ENCODE measurements around the gene FAM83F. TPM values are rescaled to one million over a fixed set of nuclear protein-coding genes. Genes with fewer than 3 reads are reported as not detected.
"Not testable (repeated sequence)": the region's sequence is repeated elsewhere in the genome, so short reads cannot be mapped to it uniquely, and the experiment has no call there.

Gene FAM83F
- total RNA-seq, 2 experiments from 2014 or later: not detected

DNA sequence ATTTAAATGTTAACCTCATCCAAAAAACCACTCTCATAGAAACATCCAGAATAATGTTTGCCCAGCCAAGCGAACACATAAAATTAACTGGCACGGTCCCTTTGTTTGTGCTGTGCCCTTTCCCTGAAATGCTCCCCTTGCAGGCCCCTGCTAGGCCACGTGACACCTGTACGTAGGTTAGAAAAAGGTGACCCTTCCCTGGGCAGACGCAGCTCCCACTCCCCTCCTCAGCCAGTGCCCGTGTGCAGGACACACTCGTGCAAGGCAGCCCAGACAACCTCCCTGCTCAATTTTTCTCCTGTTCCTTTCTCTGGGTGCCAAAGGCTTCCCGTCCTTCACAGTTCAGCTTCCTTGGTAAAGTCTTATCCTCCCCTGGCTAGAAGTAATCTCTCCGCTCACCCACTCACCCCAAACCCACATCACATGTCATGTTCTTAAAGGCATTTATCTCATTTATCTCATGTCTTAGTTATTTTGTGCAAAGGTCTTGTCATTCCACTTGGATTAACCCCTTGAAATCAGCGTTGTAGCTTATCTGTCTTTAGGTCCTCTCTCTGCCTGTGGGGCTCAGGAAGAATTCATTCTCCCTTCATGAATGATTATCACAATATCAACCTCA is 20.7 kb downstream of the FAM83F start:
- Mint-ChIP-seq H3K4me1 (peaks cover 5% of the 10 kb centered on the region), H3K36me3 (ENCODE audit: low read depth) (no peaks in the 10 kb centered on the region), H3K4me3 (no peak overlapping the region), H3K9me3 (no peaks in the 10 kb centered on the region), H3K27ac (no peak overlapping the region), H3K27me3 (peaks cover 23% of the 10 kb centered on the region)
- ChIA-PET POLR2A (no interaction called here), CTCF (interaction anchor here (2.4 kb wide), 1 partner anchor 9 kb away, joined by 10 read pairs; no protein-coding TSS in a partner anchor)
- no peak for DNase-seq

DNA sequence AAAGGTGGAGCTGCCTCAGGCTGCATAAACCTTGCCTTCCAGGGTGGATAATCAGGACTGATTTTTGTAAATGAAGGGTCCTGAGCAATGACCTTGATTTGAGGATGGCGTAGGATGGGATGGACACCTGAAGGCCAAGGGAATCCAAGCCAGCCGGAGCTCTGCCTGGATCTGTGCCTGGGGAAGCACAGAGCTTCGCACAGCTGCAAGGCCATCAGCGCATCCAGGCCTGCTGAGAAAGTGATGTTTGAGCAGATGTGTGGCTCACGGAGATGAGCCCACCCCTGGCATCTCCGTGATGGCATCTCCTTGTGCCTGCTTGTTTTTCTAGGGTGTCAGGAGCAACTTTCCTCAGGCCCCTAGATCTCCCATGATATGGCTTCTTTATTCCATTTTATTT is 23.3 kb downstream of the FAM83F start:
- Mint-ChIP-seq H3K4me3 (no peak overlapping the region), H3K4me1 (peaks cover 5% of the 10 kb centered on the region), H3K27me3 (peaks cover 14% of the 10 kb centered on the region), H3K27ac (no peak overlapping the region), H3K9me3 (no peaks in the 10 kb centered on the region), H3K36me3 (ENCODE audit: low read depth) (no peaks in the 10 kb centered on the region)
- POLR2A ChIA-PET: no interaction called here
- DNase-seq: no peak
- CTCF ChIA-PET: no interaction called here

DNA sequence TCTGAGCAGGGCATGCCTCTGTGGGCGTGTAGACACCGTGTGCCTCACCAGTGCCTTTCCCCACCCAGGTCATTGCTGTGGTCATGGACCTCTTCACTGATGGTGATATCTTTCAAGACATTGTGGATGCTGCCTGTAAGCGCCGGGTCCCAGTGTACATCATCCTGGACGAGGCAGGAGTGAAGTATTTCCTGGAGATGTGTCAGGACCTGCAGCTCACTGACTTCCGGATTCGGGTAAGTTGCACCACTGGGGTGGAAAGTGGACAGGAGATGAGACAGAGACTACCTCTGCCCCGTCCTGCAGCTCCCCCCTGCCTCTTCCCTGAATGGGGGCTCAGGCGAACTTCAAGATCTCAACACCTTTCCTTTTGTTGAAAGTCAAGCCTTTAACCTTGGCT is 24.3 kb downstream of the FAM83F start:
- H3K27ac Mint-ChIP-seq: no peak overlapping the region
- no peak overlapping the region for H3K4me3 Mint-ChIP-seq
- CTCF ChIA-PET: no interaction called here
- H3K9me3 Mint-ChIP-seq: no peaks in the 10 kb centered on the region
- peaks cover 10% of the 10 kb centered on the region for H3K27me3 Mint-ChIP-seq
- peaks cover 5% of the 10 kb centered on the region for H3K4me1 Mint-ChIP-seq
- POLR2A ChIA-PET: no interaction called here
- no peaks in the 10 kb centered on the region for H3K36me3 Mint-ChIP-seq (ENCODE audit: low read depth)
- no peak for DNase-seq

DNA sequence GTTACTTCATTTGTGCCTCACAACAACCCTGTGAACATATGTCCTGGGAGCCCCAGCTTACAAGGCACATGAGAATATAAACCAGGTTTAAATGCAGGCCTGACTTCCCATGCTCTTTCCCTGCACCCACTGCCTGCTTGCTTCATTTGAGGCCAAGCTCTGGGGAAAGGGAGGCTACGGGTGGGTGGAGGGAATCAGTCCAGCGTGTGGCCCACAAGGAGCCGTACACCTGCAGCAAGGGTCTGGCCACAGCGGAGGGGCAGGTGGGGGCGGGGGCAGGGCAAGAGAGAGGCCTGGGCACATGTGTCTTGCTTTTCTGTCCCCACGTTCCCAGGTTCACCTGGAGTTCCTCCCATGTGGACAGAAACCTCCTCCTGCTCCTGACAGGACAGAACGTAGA is 26.2 kb downstream of the FAM83F start:
- no peaks in the 10 kb centered on the region for H3K27me3 Mint-ChIP-seq
- POLR2A ChIA-PET: interaction anchor here (1.2 kb wide), 1 partner anchor 326 kb away, joined by 3 read pairs; no protein-coding TSS in a partner anchor
- peaks cover 10% of the 10 kb centered on the region for H3K4me1 Mint-ChIP-seq
- no peaks in the 10 kb centered on the region for H3K9me3 Mint-ChIP-seq
- no peak overlapping the region for H3K27ac Mint-ChIP-seq
- H3K4me3 Mint-ChIP-seq: no peak overlapping the region
- CTCF ChIA-PET: interaction anchor here (1.4 to 2.6 kb wide), 2 partner anchors 461 to 492 kb away, joined by 3 to 7 read pairs; no protein-coding TSS in a partner anchor
- H3K36me3 Mint-ChIP-seq (ENCODE audit: low read depth): no peaks in the 10 kb centered on the region
- no peak for DNase-seq

DNA sequence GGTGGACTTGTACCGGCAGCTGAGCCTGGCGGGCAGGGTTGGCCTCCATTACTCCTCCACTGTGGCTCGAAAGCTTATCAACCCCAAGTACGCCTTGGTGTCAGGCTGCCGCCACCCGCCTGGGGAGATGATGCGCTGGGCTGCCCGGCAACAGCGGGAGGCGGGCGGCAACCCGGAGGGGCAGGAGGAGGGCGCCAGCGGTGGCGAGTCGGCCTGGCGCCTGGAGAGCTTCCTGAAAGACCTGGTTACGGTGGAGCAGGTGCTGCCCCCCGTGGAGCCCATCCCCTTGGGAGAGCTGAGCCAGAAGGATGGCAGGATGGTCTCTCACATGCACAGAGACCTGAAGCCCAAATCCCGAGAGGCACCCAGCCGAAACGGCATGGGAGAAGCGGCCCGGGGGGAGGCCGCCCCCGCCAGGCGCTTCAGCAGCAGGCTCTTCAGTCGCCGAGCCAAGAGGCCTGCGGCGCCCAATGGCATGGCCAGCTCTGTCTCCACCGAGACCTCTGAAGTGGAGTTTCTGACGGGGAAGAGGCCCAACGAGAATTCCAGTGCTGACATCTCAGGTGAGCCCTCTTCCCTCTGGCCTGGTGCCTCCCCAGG is 26.7 kb downstream of the FAM83F start:
- ChIA-PET CTCF (interaction anchor here (1.4 to 2.6 kb wide), 3 partner anchors 15 to 492 kb away, joined by 3 to 7 read pairs (median 5); no protein-coding TSS in a partner anchor), POLR2A (interaction anchor here (1.2 kb wide), 1 partner anchor 326 kb away, joined by 3 read pairs; no protein-coding TSS in a partner anchor)
- no peaks in the 10 kb centered on the region for H3K36me3 Mint-ChIP-seq (ENCODE audit: low read depth)
- no peaks in the 10 kb centered on the region for H3K9me3 Mint-ChIP-seq
- peaks cover 10% of the 10 kb centered on the region for H3K4me1 Mint-ChIP-seq
- DNase-seq: no peak
- no peak overlapping the region for H3K4me3 Mint-ChIP-seq
- no peaks in the 10 kb centered on the region for H3K27me3 Mint-ChIP-seq
- H3K27ac Mint-ChIP-seq: no peak overlapping the region

DNA sequence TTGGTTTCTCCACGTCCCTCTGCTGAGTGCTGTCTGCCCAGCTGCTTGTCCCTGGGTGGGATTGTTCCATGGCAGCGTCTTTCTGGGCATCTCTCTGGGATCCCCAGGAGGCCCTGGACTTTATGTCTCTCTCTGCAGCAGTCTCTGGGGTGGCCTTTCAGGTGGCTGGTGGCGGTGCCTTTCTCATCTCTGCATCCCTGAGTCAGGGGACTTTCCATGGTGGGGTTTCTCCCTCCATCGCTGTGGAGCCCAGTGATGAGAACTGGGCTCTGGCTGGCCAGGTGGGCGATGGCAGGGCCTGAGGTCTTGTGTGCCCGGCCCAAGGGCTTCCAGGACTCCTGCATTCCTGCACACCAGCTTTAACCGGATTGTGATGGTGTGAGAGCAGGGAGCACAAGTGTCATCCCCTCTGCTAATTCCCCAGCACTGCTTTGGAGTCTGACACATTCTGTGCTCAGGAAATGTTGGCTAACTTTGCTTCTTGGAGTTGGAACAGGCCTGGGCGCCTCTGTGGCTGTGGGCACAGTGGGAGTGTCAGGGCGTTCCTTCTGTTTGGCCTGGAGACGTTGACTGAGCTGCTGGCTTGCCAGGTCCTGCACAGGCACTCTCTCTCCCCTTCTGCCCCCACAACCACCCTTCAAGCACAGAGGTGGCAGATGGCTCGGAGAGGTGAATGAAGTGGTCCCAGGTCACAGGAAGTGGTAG is 27.9 kb downstream of the FAM83F start:
- peaks cover 8% of the 10 kb centered on the region for H3K4me1 Mint-ChIP-seq
- no peak overlapping the region for H3K4me3 Mint-ChIP-seq
- no peaks in the 10 kb centered on the region for H3K36me3 Mint-ChIP-seq (ENCODE audit: low read depth)
- ChIA-PET POLR2A (no interaction called here), CTCF (interaction anchor here (1.1 to 4.5 kb wide), 7 partner anchors 13 to 494 kb away, joined by 3 to 90 read pairs (median 7); no protein-coding TSS in a partner anchor)
- no peak for DNase-seq
- H3K9me3 Mint-ChIP-seq: no peaks in the 10 kb centered on the region
- no peaks in the 10 kb centered on the region for H3K27me3 Mint-ChIP-seq
- H3K27ac Mint-ChIP-seq: no peak overlapping the region

DNA sequence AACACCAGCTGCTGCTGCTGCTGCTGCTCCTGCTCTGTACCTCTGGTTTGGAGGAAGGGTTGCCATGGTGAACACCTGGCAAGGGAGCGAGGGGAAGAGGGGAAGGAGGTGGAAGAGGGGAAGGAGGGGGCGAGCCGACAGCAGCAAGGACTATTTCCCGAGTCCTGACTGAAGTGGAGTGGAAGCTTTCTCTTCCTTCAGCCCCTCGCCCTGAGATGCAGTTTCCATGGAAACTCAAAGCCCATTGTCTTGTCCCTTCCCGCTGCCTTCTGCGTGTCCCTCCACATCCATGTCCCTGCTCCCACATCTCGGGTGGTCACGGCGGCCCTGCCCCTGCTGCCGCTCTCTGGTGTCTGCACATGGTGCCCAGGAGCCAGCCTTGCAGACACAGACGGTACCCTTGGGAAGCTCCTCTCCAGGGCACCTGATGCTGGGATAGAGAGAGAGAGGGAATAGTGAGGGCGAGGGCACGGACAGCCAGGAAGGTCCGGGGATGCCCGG is 28.6 kb downstream of the FAM83F start:
- ChIA-PET POLR2A (interaction anchor here (1.4 kb wide), 1 partner anchor 478 kb away, joined by 3 read pairs; no protein-coding TSS in a partner anchor), CTCF (interaction anchor here (0.9 to 4.5 kb wide), 9 partner anchors 7 to 493 kb away, joined by 3 to 90 read pairs (median 12); no protein-coding TSS in a partner anchor)
- no peak overlapping the region for H3K4me3 Mint-ChIP-seq

DNA sequence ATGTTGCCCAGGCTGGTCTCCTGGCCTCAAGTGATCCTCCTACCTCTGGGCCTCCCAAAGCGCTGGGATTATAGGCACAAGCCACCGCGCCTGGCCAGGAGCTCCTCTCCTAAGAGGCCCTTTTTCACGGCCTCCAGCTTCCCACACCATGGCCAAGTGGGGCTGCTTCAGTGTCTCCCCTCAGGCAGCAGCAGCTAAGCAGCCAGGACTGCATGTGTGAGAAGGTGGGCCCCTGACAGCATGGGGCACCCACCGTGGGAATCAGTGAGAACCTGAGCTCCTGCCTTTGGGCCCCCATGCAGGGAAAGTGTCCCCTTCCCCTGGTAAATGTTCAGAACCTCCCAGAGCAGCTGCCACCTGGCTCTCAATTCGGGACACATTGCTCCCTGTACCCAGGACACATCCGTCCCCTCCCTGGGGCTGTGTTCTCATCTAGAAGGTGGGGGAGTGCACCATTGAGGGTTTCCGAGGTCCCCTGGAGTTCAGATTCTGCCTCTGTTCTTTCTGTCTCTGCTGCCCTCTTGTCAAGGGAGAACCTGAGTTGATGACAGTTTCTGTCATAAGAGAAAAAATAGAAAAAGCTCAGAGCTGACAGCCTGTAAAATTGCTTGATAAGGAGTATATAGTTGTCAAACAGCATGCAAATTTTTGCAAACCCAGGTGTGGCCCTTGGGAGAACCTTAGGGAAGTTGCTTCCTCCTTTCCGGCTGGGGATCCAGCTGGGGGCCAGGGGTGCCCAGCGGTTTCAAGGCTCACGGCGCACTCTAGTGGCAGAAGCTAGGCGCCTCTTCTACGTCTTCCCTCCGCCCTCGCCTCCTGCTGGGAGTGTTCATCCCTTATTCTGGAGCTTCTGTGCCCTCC is 29.7 kb downstream of the FAM83F start:
- CTCF ChIA-PET: interaction anchor here (0.7 to 4.5 kb wide), 54 partner anchors 8 to 534 kb away, joined by 3 to 90 read pairs (median 4); partner anchors contain the start of genes ADSL and CACNA1I

More for the DNA sequence above, 28.6 kb downstream of the FAM83F start:
- Mint-ChIP-seq H3K9me3 (no peaks in the 10 kb centered on the region), H3K27me3 (no peaks in the 10 kb centered on the region), H3K27ac (no peak overlapping the region), H3K4me1 (peaks cover 5% of the 10 kb centered on the region), H3K36me3 (ENCODE audit: low read depth) (no peaks in the 10 kb centered on the region)
- no peak for DNase-seq

DNA sequence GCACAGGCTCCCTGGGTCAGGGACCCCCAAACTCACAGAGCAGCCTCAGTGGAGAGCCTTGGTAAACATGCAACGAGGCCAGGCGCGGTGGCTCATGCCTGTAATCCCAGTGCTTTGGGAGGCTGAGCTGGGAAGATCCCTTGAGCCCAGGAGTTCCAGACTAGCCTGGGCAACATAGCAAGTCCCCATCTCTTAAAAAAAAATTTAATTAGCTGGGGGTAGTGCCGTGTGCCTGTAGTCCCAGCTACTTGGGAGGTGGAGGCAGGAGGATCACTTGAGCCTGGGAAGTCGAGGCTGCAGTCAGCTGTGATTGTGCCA is 30.3 kb downstream of the FAM83F start:
- not testable (repeated sequence) for DNase-seq; H3K36me3 Mint-ChIP-seq (ENCODE audit: low read depth); H3K4me1 Mint-ChIP-seq; H3K27ac Mint-ChIP-seq; H3K27me3 Mint-ChIP-seq; H3K4me3 Mint-ChIP-seq; H3K9me3 Mint-ChIP-seq
- ChIA-PET POLR2A (interaction anchor here (0.6 to 1.7 kb wide), 12 partner anchors 15 to 1421 kb away, joined by 3 to 13 read pairs (median 3); partner anchors contain the start of gene CACNA1I), CTCF (interaction anchor here (0.9 to 4.5 kb wide), 51 partner anchors 9 to 535 kb away, joined by 3 to 90 read pairs (median 4); partner anchors contain the start of genes ADSL and CACNA1I)

More for the DNA sequence above, 29.7 kb downstream of the FAM83F start:
- POLR2A ChIA-PET: interaction anchor here (0.6 to 1.7 kb wide), 14 partner anchors 16 to 1421 kb away, joined by 3 to 13 read pairs (median 3); partner anchors contain the start of gene CACNA1I
- no peak overlapping the region for H3K4me3 Mint-ChIP-seq
- peaks cover 5% of the 10 kb centered on the region for H3K4me1 Mint-ChIP-seq
- no peaks in the 10 kb centered on the region for H3K36me3 Mint-ChIP-seq (ENCODE audit: low read depth)
- no peaks in the 10 kb centered on the region for H3K9me3 Mint-ChIP-seq
- peak; percentile 69 for DNase-seq
- H3K27ac Mint-ChIP-seq: no peak overlapping the region
- H3K27me3 Mint-ChIP-seq: no peaks in the 10 kb centered on the region

DNA sequence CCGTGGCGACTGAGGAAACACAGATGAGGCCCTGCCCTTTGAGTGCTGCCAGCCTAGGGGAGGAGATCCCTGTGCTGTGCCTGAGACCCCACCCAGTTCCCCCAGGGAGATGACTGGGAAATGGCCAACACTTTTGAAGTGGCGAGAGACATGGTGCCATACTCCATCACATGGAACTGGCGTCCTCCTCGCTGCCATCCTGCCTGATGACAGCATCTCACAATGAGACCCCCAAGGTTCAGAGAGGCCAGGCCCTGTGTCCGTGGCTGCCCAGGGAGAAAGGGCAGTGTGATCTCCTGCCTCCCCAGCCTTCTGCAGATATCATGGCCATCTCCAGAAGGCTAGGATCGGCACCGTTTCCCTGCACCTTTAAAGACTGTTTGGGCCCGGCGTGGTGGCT is 31.1 kb downstream of the FAM83F start:
- no peaks in the 10 kb centered on the region for H3K27me3 Mint-ChIP-seq
- no peak overlapping the region for H3K4me3 Mint-ChIP-seq
- DNase-seq: no peak
- no peaks in the 10 kb centered on the region for H3K9me3 Mint-ChIP-seq
- H3K36me3 Mint-ChIP-seq (ENCODE audit: low read depth): no peaks in the 10 kb centered on the region
- H3K27ac Mint-ChIP-seq: no peak overlapping the region
- CTCF ChIA-PET: interaction anchor here (1.0 to 4.5 kb wide), 11 partner anchors 9 to 503 kb away, joined by 3 to 90 read pairs (median 10); partner anchors contain the start of gene CACNA1I
- POLR2A ChIA-PET: interaction anchor here (1.6 to 1.7 kb wide), 2 partner anchors 18 to 491 kb away, joined by 7 to 13 read pairs; no protein-coding TSS in a partner anchor
- H3K4me1 Mint-ChIP-seq: peaks cover 9% of the 10 kb centered on the region

DNA sequence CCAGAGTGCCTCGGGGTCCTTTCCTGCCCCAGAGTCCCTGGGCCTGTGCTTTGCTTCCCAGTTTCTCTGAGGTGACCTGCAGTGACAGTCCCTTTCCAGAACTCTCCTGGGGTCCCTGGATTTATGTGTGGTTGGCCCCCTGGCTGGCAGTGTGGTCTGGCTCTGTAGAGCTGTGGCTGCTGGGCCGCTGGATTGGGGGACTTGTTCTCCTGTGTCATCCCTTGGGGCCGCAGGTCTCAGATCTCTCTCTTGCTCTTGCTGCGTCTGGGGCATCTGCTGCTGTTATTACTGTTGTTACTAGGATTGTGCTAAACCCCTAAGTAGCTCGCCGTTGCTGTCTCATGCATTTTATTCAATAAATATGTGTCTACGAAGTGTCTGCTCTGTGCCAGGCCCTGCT is 31.9 kb downstream of the FAM83F start:
- no peak for DNase-seq
- POLR2A ChIA-PET: interaction anchor here (0.7 kb wide), 1 partner anchor 18 kb away, joined by 3 read pairs; no protein-coding TSS in a partner anchor
- no peaks in the 10 kb centered on the region for H3K27me3 Mint-ChIP-seq
- H3K36me3 Mint-ChIP-seq (ENCODE audit: low read depth): no peaks in the 10 kb centered on the region
- CTCF ChIA-PET: interaction anchor here (1.1 to 4.5 kb wide), 4 partner anchors 10 to 491 kb away, joined by 3 to 90 read pairs (median 4); no protein-coding TSS in a partner anchor
- no peak overlapping the region for H3K4me3 Mint-ChIP-seq
- no peak overlapping the region for H3K27ac Mint-ChIP-seq
- peaks cover 16% of the 10 kb centered on the region for H3K4me1 Mint-ChIP-seq
- no peaks in the 10 kb centered on the region for H3K9me3 Mint-ChIP-seq

All from activated CD4-positive, alpha-beta memory T cell treated with anti-CD3 and anti-CD28 coated beads, Interleukin-2, amount 10 ng/mL, durations not matched to agents 7 days and 5 days (primary cell).